ENCODE results near the gene KRTAP11-1.

KRTAP11-1 gene, protein sequence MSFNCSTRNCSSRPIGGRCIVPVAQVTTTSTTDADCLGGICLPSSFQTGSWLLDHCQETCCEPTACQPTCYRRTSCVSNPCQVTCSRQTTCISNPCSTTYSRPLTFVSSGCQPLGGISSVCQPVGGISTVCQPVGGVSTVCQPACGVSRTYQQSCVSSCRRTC

GRCh38 chr21:30881480-30881879, at the start of gene KRTAP11-1:
KRTAP11-1 (minus strand) TSS chr21:30881580; CDS start chr21:30881524, 56 bp downstream.
- no peak for DNase-seq (ENCODE audit: low read depth in 1 of 2, low spot score in 1 of 2)

DNA sequence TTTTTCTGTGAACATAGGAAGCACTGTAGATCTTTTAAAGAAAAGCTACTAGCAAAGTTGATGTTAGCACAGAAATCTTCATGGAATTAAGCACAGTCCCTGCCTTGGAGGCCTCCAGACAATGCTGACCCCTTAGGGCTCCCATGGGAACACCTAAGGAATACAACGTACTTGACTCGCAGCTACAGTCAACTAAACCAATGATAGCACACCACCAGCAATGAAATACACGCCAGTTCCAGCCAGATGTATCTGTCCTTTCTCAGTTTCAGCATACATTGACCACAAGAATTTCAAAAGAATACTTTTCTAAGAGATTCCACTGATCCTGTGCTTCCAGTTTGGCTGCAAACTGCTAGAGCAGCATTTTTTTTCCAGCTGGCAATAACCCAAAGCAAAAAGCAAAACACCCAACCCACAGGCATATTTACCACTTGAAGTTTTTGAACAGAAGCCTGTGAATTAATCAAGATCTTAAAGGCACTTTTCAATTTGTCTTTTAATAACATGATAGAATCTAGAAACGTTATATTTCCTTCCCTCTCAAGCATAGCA, 42.8 kb upstream of the KRTAP11-1 start:
- no peak for DNase-seq (ENCODE audit: low read depth in 1 of 2, low spot score in 1 of 2)

DNA sequence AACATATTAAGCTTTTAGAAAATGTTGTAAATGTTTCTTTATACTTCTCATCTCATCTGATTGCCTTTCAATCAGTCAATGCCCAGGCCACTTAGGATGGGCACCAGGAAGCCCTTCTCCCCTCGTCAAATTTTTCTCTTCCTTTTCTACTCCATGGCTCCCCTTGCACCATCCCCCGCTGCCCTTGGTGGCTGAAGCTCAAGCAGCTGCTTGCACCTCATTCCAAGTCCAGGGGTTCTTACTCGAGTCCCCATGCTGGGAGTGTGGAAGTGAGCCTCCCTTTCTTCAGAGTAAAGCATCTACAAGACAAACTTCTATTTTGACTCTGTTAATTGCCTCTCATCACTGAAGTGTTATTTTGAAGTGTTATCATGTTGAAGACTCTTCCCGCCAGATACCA, 39.7 kb upstream of the KRTAP11-1 start:
- no peak for DNase-seq (ENCODE audit: low read depth in 1 of 2, low spot score in 1 of 2)

DNA sequence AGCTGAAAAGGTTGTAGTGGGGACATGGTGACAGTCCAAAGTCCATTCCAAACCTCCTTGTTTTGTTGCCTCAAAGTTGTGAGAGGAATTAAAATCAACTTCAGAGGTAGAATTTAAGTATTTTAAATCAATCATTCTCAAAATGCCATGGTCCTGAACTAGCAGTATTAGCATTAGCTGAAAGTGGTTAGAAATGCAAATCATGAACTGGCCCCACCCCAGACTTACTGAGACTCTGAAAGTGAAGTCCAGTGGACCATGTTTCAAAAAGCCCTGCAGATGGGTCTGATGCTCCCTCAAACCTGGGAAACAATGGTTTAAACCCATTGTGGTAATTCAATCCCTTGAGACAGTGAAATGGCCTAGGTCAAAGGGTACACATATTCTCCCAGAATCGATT, 36.2 kb upstream of the KRTAP11-1 start:
- DNase-seq (ENCODE audit: low read depth in 1 of 2, low spot score in 1 of 2) = no peak

DNA sequence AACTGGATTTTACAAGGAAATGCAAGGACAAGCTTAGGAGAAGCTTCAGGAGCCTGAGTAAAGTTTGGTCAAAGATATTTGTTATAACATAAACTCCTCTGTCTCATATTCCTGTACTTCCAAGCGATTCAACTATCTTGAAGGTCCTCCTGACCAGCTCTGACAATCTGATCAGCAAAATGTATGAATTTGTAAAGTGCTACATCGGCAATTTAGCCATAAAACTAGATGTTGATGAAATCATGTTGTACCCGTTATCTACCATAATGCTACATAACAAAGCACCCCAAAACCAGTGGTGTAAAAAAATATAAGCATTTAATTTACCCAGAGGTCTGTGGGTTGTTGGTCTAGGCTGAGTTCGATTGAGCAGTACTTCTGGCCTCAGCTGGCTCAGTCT, 19.5 kb upstream of the KRTAP11-1 start:
- DNase-seq (ENCODE audit: low read depth in 1 of 2, low spot score in 1 of 2) = no peak

GRCh38 chr21:30882866-30883597, 1.7 kb upstream of the KRTAP11-1 start:
- DNase-seq (ENCODE audit: low read depth in 1 of 2, low spot score in 1 of 2) = no peak

DNA sequence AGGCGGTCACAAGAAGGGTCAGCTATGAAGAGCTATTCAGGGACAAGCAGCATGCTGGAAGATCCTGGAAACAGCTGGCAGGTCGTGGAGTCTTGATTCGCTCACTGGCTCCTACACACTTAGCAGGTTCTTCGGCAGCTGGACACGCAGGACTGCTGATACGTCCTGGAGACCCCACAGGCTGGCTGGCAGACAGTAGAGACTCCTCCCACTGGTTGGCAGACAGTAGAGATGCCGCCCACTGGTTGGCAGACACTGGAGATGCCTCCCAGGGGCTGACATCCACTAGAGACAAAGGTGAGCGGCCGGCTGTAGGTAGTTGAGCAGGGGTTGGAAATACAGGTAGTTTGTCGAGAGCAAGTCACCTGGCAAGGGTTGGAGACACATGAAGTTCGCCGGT, 466 bp downstream of the KRTAP11-1 start:
- no peak for DNase-seq (ENCODE audit: low read depth in 1 of 2, low spot score in 1 of 2)

DNA sequence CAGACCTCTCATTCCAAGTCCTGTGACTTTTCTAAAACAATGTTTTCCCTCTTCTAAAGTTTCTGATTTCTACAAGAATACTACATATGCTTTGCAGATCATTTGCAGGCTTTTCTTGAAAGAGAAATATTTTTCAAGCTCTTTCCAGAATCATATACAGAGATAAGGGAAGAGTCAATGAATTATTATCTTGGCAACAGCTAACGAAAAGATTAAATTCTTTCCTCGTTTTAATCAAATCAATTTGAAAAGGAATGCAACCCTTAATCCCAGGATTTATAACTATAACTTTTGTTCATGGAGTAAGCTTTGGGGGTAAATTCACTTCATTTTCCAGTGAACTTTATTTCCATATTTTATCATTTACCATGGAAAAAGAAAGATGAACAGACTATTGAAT, 6.9 kb downstream of the KRTAP11-1 start:
- DNase-seq (ENCODE audit: low read depth in 1 of 2, low spot score in 1 of 2) = no peak

GRCh38 chr21:30847627-30848500, 33.5 kb downstream of the KRTAP11-1 start:
- no peak for DNase-seq (ENCODE audit: low read depth in 1 of 2, low spot score in 1 of 2)

GRCh38 chr21:30842990-30843389, 38.4 kb downstream of the KRTAP11-1 start:
- DNase-seq (ENCODE audit: low read depth in 1 of 2, low spot score in 1 of 2) = no peak

- DNase-seq (ENCODE audit: low read depth in 1 of 2, low spot score in 1 of 2) = no peak
Observed at GRCh38 chr21:30839304-30839703, 42.1 kb downstream of the KRTAP11-1 start.

DNA sequence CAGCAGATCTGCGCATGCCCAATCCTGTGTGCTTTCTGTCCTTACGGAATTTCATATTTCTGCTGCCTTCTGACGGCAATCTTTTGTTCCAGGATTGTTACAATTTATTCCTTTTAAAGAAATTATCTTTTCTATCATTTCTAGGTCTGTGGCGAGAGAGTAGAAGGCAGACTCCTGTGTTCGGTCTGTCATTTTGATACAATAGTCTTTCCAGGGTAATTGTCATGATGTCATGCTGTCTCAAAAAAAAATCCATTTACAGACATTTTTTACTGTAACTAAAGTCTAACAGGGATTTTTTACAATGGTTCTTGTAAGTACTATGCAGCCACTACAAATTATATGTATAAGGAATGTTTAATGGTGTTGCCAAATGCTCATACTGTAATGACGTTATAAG, 42.8 kb downstream of the KRTAP11-1 start:
- no peak for DNase-seq (ENCODE audit: low read depth in 1 of 2, low spot score in 1 of 2)

- no peak for DNase-seq (ENCODE audit: low read depth in 1 of 2, low spot score in 1 of 2)
Observed at GRCh38 chr21:30831194-30831765, 50.1 kb downstream of the KRTAP11-1 start.
